SK-N-SH (cell line): ENCODE measurements around the gene CACNA2D3.

Experiments
- CTCF ChIP-seq: fragments of 200-600 bp; sonication (generic); IDR thresholded peaks from 2 replicates; pipeline ENCODE4 v1.6.1; 2017; ENCODE audit warnings: antibody characterized with exemption, mild to moderate bottlenecking, moderate library complexity
- EP300 ChIP-seq, 2 experiments: IDR thresholded peaks; 2 replicates each; pipeline versions ENCODE4 v1.4.0 to v1.6.1; 2012; ENCODE audit warnings: borderline replicate concordance in 1 of 2, low read depth in 1 of 2, low read length in 1 of 2
- MAX ChIP-seq: IDR thresholded peaks from 2 replicates; pipeline ENCODE4 v1.4.0; 2012; ENCODE audit warnings: low read depth

- TF ChIP-seq MAX (no peak), EP300 (IDR thresholded peaks at IDR 0.05; ENCODE audit: borderline replicate concordance in 1 of 2, low read depth in 1 of 2, low read length in 1 of 2) (no peak), CTCF (no peak)
These were observed 636.1 kb downstream of the CACNA2D3 start for GRCh38 chr3:54758461-54758860.
